ENCODE data around the gene PPARA. TPM values are rescaled to one million over a fixed set of nuclear protein-coding genes. Genes with fewer than 3 reads are reported as not detected.

Gene PPARA
- total RNA-seq, 1 donor from 2014 or later, result 23.0 TPM

DNA sequence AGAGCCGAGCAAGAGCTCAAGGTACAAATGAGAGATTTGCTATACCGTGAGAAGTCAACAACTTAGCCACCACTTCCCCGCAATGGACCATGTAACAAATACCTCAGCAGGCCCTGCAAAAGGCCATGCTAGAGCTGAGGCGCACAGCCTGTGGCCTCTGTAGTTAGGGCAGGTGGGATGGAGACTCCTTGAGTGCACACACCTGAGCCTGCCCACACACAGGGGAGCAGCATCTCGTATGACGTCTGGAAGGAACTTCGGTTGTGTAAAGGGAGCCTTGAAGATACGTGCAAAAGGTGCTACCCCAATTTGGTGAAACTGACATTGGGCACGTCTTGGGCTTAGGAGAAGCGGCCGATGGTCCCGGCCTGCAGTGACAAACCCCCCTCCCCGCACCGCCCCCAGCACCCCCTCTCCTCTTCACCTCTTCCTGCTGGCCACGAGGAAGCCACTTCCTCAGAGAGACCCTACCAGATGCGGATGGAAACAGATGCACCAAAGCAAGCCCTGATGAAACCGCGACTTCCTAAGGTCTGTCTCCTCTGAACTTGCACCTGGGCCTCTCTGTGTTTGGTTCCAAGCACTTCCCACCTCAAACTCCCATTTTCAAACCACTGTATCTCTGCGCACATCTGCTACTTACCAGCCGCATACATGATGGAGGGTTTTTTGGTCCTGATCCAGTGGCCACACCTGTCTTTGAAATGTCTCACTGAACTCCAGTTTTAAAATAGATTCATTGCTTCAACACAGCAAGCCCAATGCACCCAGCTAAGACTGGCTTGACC is 89.1 kb downstream of the PPARA start:
- H3K36me3 Mint-ChIP-seq (ENCODE audit: low read depth), result peaks cover 35% of the 10 kb centered on the region
- H3K4me3 Mint-ChIP-seq, result no peak overlapping the region
- TF ChIP-seq CTCF (IDR thresholded peaks at IDR 0.05), result no peak
- intact Hi-C loops (cut with micrococcal nuclease), result no loop called here
- peaks cover 21% of the 10 kb centered on the region for H3K4me1 Mint-ChIP-seq
- CTCF ChIA-PET, result no interaction called here
- H3K27me3 Mint-ChIP-seq, result no peaks in the 10 kb centered on the region
- ATAC-seq (ENCODE audit: low read depth), result no peak
- POLR2A ChIA-PET, result interaction anchor here (2.3 kb wide), 1 partner anchor 11 kb away, joined by 5 read pairs; no protein-coding TSS in a partner anchor
- no peaks in the 10 kb centered on the region for H3K9me3 Mint-ChIP-seq
- H3K27ac Mint-ChIP-seq, result peak overlapping the region; percentile 70
- DNase-seq, result no peak

GRCh38 chr22:46240073-46240472 is 89.7 kb downstream of the PPARA start:
- H3K27me3 Mint-ChIP-seq, result no peaks in the 10 kb centered on the region
- ATAC-seq (ENCODE audit: low read depth) (no peak), DNase-seq (no peak)
- H3K9me3 Mint-ChIP-seq, result no peaks in the 10 kb centered on the region
- H3K4me3 Mint-ChIP-seq, result no peak overlapping the region
- ChIA-PET POLR2A (interaction anchor here (2.3 kb wide), 1 partner anchor 10 kb away, joined by 5 read pairs; no protein-coding TSS in a partner anchor), CTCF (no interaction called here)
- H3K4me1 Mint-ChIP-seq, result peaks cover 21% of the 10 kb centered on the region
- no peak overlapping the region for H3K27ac Mint-ChIP-seq
- H3K36me3 Mint-ChIP-seq (ENCODE audit: low read depth), result peaks cover 34% of the 10 kb centered on the region
- no peak for TF ChIP-seq CTCF (IDR thresholded peaks at IDR 0.05)
- intact Hi-C loops (cut with micrococcal nuclease), result no loop called here

GRCh38 chr22:46240506-46240905 is 90.2 kb downstream of the PPARA start:
- Mint-ChIP-seq H3K27ac (no peak overlapping the region), H3K36me3 (ENCODE audit: low read depth) (peaks cover 32% of the 10 kb centered on the region), H3K4me1 (peaks cover 21% of the 10 kb centered on the region), H3K27me3 (no peaks in the 10 kb centered on the region), H3K4me3 (no peak overlapping the region), H3K9me3 (no peaks in the 10 kb centered on the region)
- POLR2A ChIA-PET, result interaction anchor here (2.3 kb wide), 1 partner anchor 10 kb away, joined by 5 read pairs; no protein-coding TSS in a partner anchor
- intact Hi-C loops (cut with micrococcal nuclease), result no loop called here
- CTCF ChIA-PET, result no interaction called here
- no peak for TF ChIP-seq CTCF (IDR thresholded peaks at IDR 0.05)
- ATAC-seq (ENCODE audit: low read depth) (no peak), DNase-seq (no peak)

- CTCF ChIA-PET, result interaction anchor here (1.1 kb wide), 1 partner anchor 9 kb away, joined by 3 read pairs; the partner anchor contains the start of gene CDPF1
- ATAC-seq (ENCODE audit: low read depth) (no peak), DNase-seq (no peak)
- no peak overlapping the region for H3K27ac Mint-ChIP-seq
- H3K36me3 Mint-ChIP-seq (ENCODE audit: low read depth), result peaks cover 31% of the 10 kb centered on the region
- intact Hi-C loops (cut with micrococcal nuclease), result no loop called here
- H3K9me3 Mint-ChIP-seq, result no peaks in the 10 kb centered on the region
- TF ChIP-seq CTCF (IDR thresholded peaks at IDR 0.05), result no peak
- POLR2A ChIA-PET, result interaction anchor here (2.3 kb wide), 1 partner anchor 10 kb away, joined by 5 read pairs; no protein-coding TSS in a partner anchor
- peaks cover 21% of the 10 kb centered on the region for H3K4me1 Mint-ChIP-seq
- H3K4me3 Mint-ChIP-seq, result no peak overlapping the region
- H3K27me3 Mint-ChIP-seq, result no peaks in the 10 kb centered on the region
Observed at GRCh38 chr22:46240907-46241306, 90.6 kb downstream of the PPARA start.

DNA sequence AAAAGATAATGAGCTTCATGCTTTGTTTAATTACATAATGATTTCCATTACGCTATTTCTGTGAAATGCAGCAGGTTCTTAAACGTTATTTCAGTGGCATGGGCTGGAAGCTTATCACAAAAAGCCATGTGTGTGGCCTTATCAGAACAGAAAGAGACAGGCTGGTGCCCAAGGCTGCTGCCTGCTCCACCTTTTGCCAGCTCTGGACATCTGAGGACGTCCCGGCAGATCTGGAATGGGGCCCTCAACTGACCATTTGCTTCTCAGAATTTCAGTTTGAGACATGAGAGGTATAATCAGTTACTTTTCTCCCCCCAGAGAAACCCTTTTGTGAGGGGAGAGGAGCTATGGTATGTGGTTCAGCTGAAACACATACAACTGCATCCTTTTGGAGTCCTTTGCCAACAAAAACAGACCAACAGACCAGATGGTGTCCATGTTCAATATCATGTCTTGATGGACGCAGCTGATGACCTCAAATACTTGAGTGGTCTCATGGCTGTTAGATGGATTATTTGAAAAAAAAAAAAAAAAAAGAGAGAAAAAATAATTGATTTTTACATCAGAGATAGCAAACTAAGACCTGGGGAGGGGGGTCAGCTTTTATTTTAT is 91.2 kb downstream of the PPARA start:
- CTCF ChIA-PET, result interaction anchor here (1.1 kb wide), 1 partner anchor 8 kb away, joined by 3 read pairs; the partner anchor contains the start of gene CDPF1
- no peaks in the 10 kb centered on the region for H3K9me3 Mint-ChIP-seq

More for the DNA sequence above, 91.2 kb downstream of the PPARA start:
- TF ChIP-seq CTCF (IDR thresholded peaks at IDR 0.05), result no peak
- no peaks in the 10 kb centered on the region for H3K27me3 Mint-ChIP-seq
- POLR2A ChIA-PET, result interaction anchor here (0.7 to 2.3 kb wide), 2 partner anchors 9 to 49 kb away, joined by 4 to 5 read pairs; no protein-coding TSS in a partner anchor
- peaks cover 30% of the 10 kb centered on the region for H3K36me3 Mint-ChIP-seq (ENCODE audit: low read depth)
- ATAC-seq (ENCODE audit: low read depth) (no peak), DNase-seq (no peak)
- H3K4me1 Mint-ChIP-seq, result peaks cover 21% of the 10 kb centered on the region
- H3K4me3 Mint-ChIP-seq, result no peak overlapping the region
- no peak overlapping the region for H3K27ac Mint-ChIP-seq
- intact Hi-C loops (cut with micrococcal nuclease), result no loop called here

All from activated B cell treated with CpG ODN at 0.5 μM for 24 hours (primary cell).